Stimulated activated naive CD8-positive, alpha-beta T cell treated with anti-CD3 and anti-CD28 coated beads, Interleukin-15, Interleukin-2, amounts not matched to agents 100 U/mL and 50 U/mL, for 24 hours (primary cell): ENCODE data around the gene ZNF317.
A peak's percentile ranks its signal among the peaks of the same experiment; 100 is the strongest.
"Not testable (repeated sequence)": the region's sequence is repeated elsewhere in the genome, so short reads cannot be mapped to it uniquely, and the experiment has no call there.

Source experiments
- ATAC-seq: fragments of 150-1000 bp; cut with Tn5 transposase; one replicate; pipeline ENCODE4 v1.10.0; 2021
- DNase-seq: peaks from one replicate; pipeline ENCODE4 v3.0.0; 2021

ZNF317 gene

DNA sequence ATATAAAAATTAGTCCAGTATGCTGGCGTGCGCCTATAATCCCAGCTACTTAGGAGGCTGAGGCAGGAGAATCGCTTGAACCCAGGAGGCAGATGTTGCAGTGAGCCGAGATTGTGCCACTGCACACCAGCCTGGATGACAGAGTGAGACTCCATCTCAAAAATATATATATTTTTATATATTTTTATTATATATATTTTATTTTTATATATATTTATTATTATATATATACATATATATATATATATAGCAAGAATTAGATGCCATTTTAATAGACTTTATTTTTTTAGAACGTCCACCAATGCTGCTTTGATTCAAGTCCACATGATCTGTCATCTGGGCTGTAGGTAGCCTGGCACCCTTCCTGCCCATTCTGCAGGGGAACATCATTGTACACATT lies 35.1 kb downstream of the ZNF317 start:
- ATAC-seq (no peak), DNase-seq (no peak)

DNA sequence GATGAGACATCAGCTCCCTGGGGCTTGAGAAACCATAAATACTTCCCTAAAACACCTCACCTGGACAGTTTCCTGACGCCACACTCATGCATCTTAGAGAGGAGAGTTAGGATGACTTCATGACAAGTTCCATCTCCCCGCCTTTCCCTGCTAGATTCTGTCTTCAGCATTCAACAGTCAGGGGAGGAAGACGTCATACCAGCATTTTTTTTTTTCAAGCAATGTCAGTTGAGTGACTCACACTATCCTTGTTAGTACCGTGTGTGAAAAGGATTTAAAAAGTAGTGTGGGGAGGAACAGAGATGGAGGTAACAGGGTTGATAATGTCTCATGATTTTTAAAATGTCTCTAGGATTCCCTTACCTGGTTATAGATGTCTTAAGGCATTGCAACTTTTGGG lies 38.7 kb downstream of the ZNF317 start, which contains the start of gene OR7D2:
Gene OR7D2, plus strand, starts transcription at position 79 of the 400 bp plus-strand sequence. CDS start 6,803 bp downstream, outside the sequence.
- DNase-seq, result no peak
- ATAC-seq, result no peak

DNA sequence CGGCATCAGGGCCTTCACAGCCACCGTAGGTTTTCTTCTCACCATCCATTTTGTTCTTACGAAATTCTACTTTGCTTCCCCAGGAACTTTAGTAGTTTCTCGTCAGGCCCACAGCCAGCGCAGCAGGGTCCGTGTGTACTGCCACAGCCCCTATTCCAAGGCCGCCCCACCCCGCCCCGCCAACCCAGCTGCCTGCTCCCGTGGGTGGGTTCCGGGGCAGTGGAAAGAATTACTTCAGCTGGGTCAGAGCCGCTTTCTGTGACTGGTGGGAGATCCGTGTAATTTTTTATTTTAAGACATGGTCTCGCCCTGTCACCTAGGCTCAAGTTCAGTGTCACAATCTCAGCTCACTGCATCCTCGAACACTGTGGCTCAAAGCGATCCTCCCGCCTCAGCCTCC lies 42.8 kb downstream of the ZNF317 start:
- DNase-seq (no peak), ATAC-seq (no peak)

DNA sequence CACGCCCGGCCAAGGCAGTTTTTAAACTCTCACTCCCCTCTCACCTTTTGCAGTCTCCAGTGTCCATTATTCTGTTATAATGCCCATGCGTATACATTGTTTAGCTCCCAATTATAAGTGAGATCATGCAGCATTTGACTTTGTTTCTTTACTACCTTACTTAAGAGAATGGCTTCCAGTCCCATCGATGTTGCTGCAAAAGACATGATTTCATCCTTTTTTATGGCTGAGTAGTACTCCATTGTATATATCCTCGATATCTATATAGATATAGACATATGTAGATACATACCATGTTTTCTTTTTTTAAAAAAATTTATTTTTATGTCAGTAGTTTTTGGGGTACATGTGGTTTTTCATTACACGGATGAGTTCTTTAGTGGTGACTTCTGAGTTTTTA lies 47.0 kb downstream of the ZNF317 start:
- ATAC-seq (no peak), DNase-seq (no peak)

DNA sequence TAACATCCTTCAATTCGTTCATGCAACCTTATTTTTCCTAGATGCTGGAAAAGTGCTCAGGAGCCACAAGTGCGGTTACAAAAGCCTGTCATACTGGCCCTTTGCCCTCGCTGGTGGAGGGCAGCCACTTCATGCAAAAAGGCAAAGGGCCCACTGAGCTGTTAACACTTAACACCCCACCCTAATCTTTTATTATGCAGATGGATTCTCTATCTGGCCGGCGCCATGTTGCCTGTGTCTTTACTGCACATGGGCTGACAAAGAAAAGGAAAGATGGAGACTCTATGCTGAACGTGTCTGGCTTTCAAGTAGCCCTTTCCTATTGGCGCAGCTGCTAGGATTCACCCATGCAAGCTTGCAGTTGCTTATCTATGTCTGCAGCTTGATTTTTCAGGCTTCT lies 49.3 kb downstream of the ZNF317 start:
- DNase-seq, result no peak
- ATAC-seq, result no peak

DNA sequence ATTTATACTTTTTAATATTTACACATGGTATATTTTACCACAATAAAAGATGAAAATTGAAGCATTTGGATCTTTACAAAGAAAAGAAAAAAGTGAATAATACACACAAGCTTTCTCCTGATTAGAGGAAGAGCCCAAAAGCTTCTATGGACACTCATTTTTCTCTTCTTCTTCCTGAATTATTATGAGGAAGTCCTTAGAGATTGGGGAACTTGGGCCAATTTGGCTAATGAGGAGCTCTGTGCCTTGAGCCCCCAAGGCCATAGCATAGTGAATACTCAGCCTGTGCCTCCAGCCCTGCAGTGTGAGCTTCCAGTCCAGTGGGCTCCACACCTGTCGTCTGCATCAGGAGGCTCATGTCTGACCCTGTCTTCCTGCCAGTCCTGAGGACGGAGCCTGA lies 57.8 kb downstream of the ZNF317 start:
- ATAC-seq, DNase-seq: not testable (repeated sequence)

DNA sequence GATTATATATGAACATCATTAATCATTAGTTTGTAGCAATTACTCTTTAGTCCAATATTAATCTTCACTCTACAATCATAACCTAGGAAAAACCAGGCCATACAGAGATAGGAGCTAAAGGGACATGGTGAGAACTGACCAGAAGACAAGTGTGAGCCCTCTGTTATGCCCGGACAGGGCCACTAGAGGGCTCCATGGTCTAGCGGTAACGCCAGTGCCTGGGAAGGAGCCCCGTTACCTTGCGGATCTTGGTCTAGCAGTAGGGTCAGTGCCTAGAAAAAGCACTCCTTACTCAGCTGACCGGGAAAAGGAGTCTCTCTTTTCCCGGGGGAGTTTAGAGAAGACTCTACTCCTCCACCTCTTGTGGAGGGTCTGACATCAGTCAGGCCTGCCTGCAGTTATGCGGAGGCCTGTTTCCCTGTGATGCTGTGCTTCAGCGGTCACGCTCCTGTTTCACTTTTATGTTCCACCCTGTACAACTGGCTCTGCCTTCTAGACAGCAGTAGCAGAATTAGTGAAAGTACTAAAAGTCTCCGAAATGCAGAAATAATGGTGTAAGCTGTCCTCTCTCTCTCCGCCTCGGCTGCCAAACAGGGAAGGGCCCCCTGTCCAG lies 65.4 kb downstream of the ZNF317 start:
- ATAC-seq (no peak), DNase-seq (peak; percentile 75)
